Fibroblast of pulmonary artery (primary cell): ENCODE results near the gene FIGLA.

Source experiments
- DNase-seq: peaks from one replicate; pipeline ENCODE4 v3.0.0-alpha.2; 2010; ENCODE audit warnings: low read depth
- H3K4me3 ChIP-seq: replicated peaks from 2 replicates; pipeline ENCODE4 v1.5.1; 2011; ENCODE audit warnings: low read depth, mild to moderate bottlenecking, control low read depth, low read length, moderate library complexity
- CTCF ChIP-seq: IDR thresholded peaks from 2 replicates; pipeline ENCODE4 v1.5.1; 2011; ENCODE audit warnings: mild to moderate bottlenecking, control low read depth, low read length, inconsistent platforms; ENCODE audit errors: missing control alignments

FIGLA gene

GRCh38 chr2:70785137-70785911, 5.1 kb downstream of the FIGLA start:
- DNase-seq: peak; percentile 47
- peak; percentile 58 for TF ChIP-seq CTCF
- H3K4me3 ChIP-seq: no peak overlapping the region

GRCh38 chr2:70784320-70784719, 6.1 kb downstream of the FIGLA start:
- no peak for TF ChIP-seq CTCF
- no peak overlapping the region for H3K4me3 ChIP-seq
- no peak for DNase-seq

- TF ChIP-seq CTCF: no peak
- DNase-seq: peak; percentile 25
- no peak overlapping the region for H3K4me3 ChIP-seq
These were observed 10.4 kb downstream of the FIGLA start for GRCh38 chr2:70779911-70780545.

GRCh38 chr2:70779491-70779890, 11.0 kb downstream of the FIGLA start:
- no peak overlapping the region for H3K4me3 ChIP-seq
- DNase-seq: no peak
- no peak for TF ChIP-seq CTCF

- H3K4me3 ChIP-seq: no peak overlapping the region
- no peak for TF ChIP-seq CTCF
- no peak for DNase-seq
These were observed 11.8 kb downstream of the FIGLA start for GRCh38 chr2:70778676-70779075.

- H3K4me3 ChIP-seq: no peak overlapping the region
- no peak for DNase-seq
- TF ChIP-seq CTCF: no peak
These were observed 13.0 kb downstream of the FIGLA start for GRCh38 chr2:70777450-70777849.
